ENCODE results near the gene DLG4.
A peak's percentile ranks its signal among the peaks of the same experiment; 100 is the strongest.

DLG4 gene

GRCh38 chr17:7228920-7229319, 9.3 kb upstream of the DLG4 start:
- no peak for DNase-seq (ENCODE audit: low spot score)
- no peak overlapping the region for H3K4me3 ChIP-seq
- no peak overlapping the region for H3K27ac ChIP-seq
- TF ChIP-seq, protein P1, sequence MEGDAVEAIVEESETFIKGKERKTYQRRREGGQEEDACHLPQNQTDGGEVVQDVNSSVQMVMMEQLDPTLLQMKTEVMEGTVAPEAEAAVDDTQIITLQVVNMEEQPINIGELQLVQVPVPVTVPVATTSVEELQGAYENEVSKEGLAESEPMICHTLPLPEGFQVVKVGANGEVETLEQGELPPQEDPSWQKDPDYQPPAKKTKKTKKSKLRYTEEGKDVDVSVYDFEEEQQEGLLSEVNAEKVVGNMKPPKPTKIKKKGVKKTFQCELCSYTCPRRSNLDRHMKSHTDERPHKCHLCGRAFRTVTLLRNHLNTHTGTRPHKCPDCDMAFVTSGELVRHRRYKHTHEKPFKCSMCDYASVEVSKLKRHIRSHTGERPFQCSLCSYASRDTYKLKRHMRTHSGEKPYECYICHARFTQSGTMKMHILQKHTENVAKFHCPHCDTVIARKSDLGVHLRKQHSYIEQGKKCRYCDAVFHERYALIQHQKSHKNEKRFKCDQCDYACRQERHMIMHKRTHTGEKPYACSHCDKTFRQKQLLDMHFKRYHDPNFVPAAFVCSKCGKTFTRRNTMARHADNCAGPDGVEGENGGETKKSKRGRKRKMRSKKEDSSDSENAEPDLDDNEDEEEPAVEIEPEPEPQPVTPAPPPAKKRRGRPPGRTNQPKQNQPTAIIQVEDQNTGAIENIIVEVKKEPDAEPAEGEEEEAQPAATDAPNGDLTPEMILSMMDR (IDR thresholded peaks at IDR 0.05), result no peak

DNA sequence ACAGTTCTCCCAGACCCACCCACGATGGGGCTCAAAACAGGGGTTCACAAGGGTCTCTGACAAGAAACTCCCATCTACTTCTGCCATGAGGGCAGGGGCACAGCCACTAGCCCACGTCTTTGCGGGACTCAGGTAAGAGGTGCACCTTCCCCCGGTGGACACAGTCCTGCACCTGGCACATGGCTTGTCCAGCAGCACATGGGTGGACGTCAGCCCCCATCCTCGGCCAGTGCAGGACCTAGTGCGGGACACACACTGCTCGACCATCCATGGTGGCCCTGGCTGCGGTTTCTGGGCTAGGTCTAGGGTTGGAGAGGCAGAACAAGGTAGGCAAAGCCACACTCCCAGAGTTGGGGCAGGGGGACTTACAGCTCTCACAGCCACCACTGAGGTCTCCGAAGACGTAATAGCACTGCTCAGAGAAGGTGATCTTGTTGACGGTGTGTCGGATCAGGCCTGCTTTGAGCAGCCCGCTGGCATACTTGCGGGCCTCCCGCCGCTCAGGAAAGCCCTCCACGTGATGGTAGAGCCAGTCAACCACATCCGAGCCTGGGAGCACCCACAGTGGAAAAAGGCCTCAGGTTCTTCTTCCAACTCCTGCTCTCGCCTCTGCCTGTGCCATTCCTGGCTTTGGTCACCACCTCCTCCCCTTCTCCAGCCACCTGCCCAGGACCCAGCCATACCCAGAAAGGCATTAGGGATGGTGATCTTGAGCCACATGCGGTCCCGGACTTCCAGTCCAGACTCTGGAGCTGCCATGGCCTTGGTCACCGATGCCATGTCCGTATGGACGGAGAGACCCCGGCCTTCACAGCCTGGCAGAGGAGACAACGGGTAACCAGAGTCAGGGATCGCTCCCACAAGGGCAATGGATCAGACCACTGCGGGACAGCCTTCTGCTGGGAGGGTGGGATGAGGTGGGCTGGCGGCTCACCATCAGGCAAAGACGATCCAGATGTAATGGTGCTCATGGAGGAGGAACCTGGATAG, 7.4 kb upstream of the DLG4 start:
- Histone ChIP-seq H3K4me3 (no peak overlapping the region), H3K27ac (no peak overlapping the region)
- DNase-seq (ENCODE audit: low spot score), result no peak
- TF ChIP-seq, protein P1 (IDR thresholded peaks at IDR 0.05), result no peak

- no peak for DNase-seq (ENCODE audit: low spot score)
- no peak overlapping the region for H3K4me3 ChIP-seq
- TF ChIP-seq, protein P1 (IDR thresholded peaks at IDR 0.05), result no peak
- H3K27ac ChIP-seq, result no peak overlapping the region
Measured at GRCh38 chr17:7225711-7226331, 6.2 kb upstream of the DLG4 start.

DNA sequence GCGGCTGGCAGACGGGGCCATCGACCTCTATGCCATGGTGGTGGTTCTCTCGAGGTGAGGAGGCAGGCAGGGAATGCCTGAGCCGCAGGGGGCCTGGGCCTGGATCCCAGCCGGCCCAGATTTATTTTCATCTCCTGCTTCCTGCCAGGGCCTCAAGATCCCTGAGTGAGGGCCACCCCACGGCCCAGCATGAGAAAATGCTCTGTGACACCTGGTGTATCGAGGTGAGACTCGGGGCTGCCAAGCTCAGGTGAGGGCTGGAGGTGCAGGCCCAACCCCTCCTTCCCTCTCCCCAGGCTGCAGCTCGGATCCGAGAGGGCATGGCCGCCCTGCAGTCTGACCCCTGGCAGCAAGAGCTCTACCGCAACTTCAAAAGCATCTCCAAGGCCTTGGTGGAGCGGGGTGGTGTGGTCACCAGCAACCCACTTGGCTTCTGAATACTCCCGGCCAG, 5.0 kb upstream of the DLG4 start:
- H3K27ac ChIP-seq, result no peak overlapping the region
- no peak for DNase-seq (ENCODE audit: low spot score)
- TF ChIP-seq, protein P1 (IDR thresholded peaks at IDR 0.05), result no peak
- no peak overlapping the region for H3K4me3 ChIP-seq

GRCh38 chr17:7224110-7224509, 4.5 kb upstream of the DLG4 start:
- peak overlapping the region in 1 of 2 donors; percentile 10 for H3K27ac ChIP-seq
- TF ChIP-seq, protein P1 (IDR thresholded peaks at IDR 0.05), result no peak

GRCh38 chr17:7223375-7223774, 3.7 kb upstream of the DLG4 start:
- DNase-seq (ENCODE audit: low spot score), result no peak
- TF ChIP-seq, protein P1 (IDR thresholded peaks at IDR 0.05), result no peak
- no peak overlapping the region for H3K27ac ChIP-seq
- H3K4me3 ChIP-seq, result no peak overlapping the region

More at GRCh38 chr17:7224110-7224509, 4.5 kb upstream of the DLG4 start:
- no peak for DNase-seq (ENCODE audit: low spot score)
- no peak overlapping the region for H3K4me3 ChIP-seq
